ENCODE results near the gene ABHD2.

Gene ABHD2

GRCh38 chr15:89199746-89200145 lies 111.5 kb downstream of the ABHD2 start:
- ChIA-PET CTCF (interaction anchor here (0.6 to 1.2 kb wide), 4 partner anchors 11 to 44 kb away, joined by 3 to 4 read pairs (median 3); partner anchors contain the start of gene FANCI), POLR2A (no interaction called here)
- Histone ChIP-seq H3K36me3 (ENCODE audit: control insufficient read depth in 2 of 2, insufficient read depth in 1 of 2, low read length in 2 of 2) (peaks cover 0 to 9% of the 10 kb centered on the region in 2 experiments; a peak in 1 of 3 replicates), H3K4me1 (ENCODE audit: control insufficient read depth, insufficient read depth, low read length) (peaks cover 22% of the 10 kb centered on the region), H3K9me3 (ENCODE audit: control insufficient read depth, insufficient read depth, low read depth, low read length) (no peaks in the 10 kb centered on the region), H3K4me3 (ENCODE audit: low read depth, low read length) (no peak overlapping the region), H3K27ac (ENCODE audit: extremely low read depth, low read depth, low read length) (no peak overlapping the region)
- no peak for TF ChIP-seq ZNF558 (tag by site-specific recombination; IDR thresholded peaks at IDR 0.05)
- TF ChIP-seq ZFP37 (tag by site-specific recombination; IDR thresholded peaks at IDR 0.05), result no peak
- TF ChIP-seq FEZF1 (tag by site-specific recombination; IDR thresholded peaks at IDR 0.05), result no peak
- no peak for TF ChIP-seq ZNF18 (tag by site-specific recombination; IDR thresholded peaks at IDR 0.05)
- TF ChIP-seq ZNF747 (tag by site-specific recombination; IDR thresholded peaks at IDR 0.05), result no peak
- TF ChIP-seq ZNF776 (tag by site-specific recombination; IDR thresholded peaks at IDR 0.05; ENCODE audit: borderline replicate concordance), result no peak
- no peak for TF ChIP-seq ZBTB17 (tag by site-specific recombination; IDR thresholded peaks at IDR 0.05)
- no peak for TF ChIP-seq ZFP3 (tag by site-specific recombination; IDR thresholded peaks at IDR 0.05; ENCODE audit: low read depth)
- no peak for TF ChIP-seq ZNF626 (tag by site-specific recombination; IDR thresholded peaks at IDR 0.05)
- no peak for TF ChIP-seq PATZ1 (tag by site-specific recombination; IDR thresholded peaks at IDR 0.05)
- TF ChIP-seq REST (tag by site-specific recombination; IDR thresholded peaks at IDR 0.05), result no peak
- no peak for TF ChIP-seq ZNF292 (tag by site-specific recombination; IDR thresholded peaks at IDR 0.05; ENCODE audit: borderline replicate concordance, low read depth)
- no peak for TF ChIP-seq ZNF513 (tag by site-specific recombination; IDR thresholded peaks at IDR 0.05)
- no peak for TF ChIP-seq ZNF544 (tag by site-specific recombination; IDR thresholded peaks at IDR 0.05)
- TF ChIP-seq YY1 (tag by site-specific recombination; IDR thresholded peaks at IDR 0.05), result no peak
- TF ChIP-seq ZNF248 (tag by site-specific recombination; IDR thresholded peaks at IDR 0.05), result no peak
- no peak for TF ChIP-seq HIC1 (tag by site-specific recombination; IDR thresholded peaks at IDR 0.05)

All from HEK293 (cell line).